Endometrium (tissue), 2 donors: ENCODE data around the gene NUTF2.
"Not testable (repeated sequence)": the region's sequence is repeated elsewhere in the genome, so short reads cannot be mapped to it uniquely, and the experiment has no call there.

Experiments used
- FAIRE-seq: peaks from 2 replicates; lab custom pipeline; 2012; peaks lifted over from hg19 to GRCh38; lab: Jason Lieb, UNC
- donor health status: control.
- donor health status: control.

NUTF2 gene

DNA sequence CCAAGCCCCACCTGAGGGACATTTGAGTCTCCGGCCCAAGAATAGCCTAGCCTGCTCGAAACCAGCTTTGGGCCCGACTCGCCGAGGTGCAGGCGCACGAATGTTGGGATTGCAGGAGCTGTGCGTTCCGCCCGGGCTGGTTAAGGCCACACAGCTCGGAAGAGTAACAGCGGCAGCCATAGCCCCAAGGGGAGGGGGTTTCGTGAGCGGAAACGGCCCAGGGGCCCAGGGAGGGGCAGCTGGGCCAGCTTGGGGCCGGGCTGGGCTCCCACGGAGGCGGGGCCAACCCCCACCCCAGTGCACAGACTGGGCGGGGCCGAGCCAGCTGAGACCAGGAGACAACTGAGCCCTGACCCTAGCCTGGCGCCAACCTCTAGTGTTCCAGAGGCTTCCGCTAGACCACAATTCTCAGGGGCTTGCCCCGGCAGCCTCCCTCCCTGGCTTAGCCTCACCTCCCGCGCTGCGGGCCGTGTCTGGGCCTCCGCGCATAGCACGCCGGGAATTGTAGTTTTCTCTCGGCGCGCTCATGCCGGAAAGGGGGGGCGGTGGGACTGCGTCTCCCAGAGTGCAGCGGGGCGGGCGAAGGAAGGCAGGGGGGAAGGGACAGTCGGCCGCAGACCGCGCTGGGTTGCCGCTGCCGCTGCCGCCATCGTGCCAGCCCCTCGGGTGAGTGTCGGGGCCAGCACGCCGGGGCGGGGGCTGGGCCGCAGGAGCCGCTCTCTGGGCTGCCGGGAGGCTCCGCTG lies at the start of gene NUTF2:
TSS of gene NUTF2 (plus strand) at position 614 of the 744 bp plus-strand sequence. CDS start 18,198 bp downstream, outside the sequence.
- FAIRE-seq, result peak; percentile 12

DNA sequence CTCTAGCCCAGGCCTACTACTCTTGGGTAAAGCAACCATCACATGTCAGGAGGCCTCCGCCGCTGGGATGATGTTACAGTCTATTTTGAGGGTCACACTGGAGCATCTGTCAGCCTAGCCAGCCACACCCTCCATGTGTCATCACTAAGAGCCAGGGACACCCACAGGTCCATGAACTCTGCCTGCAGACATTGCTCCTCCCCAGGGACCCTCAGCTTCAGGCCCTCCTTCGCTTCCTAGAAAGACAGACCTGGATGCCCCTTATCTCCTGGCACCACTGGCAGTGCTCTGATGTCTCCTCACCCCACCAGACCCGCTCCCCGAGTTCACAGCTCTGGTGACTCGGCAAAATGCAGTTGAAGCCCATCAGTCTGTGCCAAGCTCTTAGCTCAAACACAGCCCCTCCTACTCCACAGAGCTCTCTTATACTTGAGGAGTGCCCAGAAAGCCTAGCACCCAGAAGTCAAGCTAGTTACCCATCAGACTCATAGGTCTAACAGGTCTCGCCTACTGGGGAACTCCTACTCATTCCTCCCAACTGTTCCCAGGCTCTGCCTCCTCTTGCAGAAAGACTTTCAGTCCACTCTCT lies 46.3 kb upstream of the NUTF2 start:
- FAIRE-seq, result no peak

DNA sequence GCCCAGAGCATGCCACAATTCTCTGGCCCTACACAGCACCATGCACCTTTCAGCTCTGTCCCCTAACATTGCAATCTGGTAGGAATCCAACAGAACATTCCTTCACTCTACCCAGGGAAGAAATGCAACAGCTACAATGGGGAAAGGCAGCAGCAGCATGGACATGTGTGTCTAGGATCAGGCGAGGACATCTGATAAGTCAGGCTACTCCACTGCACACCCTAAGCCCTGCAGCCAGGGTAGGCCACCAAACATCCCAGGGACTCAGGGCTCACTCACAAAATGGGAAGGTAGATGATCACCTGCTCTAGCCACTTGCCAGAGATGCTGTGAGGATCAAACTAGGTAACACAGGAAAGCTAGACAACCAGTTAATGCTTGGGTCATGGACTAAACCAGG lies 45.5 kb upstream of the NUTF2 start:
- no peak for FAIRE-seq

DNA sequence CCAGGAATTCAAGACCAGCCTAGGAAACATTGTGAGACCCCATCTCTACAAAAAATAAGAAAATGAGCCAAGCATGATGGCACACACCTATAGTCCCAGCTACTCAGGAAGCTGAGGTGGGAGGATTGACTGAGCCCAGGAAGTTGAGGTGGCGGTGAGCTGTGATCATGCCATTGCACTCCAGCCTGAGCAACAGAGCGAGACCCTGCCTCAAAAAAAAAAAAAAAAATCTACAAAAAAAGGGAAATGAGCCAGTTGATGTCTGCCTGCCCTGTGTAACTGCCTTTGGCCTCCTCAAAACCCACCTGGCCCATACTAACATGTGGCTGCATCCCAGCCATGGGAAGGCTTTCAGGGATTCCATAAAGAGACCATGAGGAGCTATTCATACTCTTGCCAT lies 44.9 kb upstream of the NUTF2 start:
- FAIRE-seq, result no peak

DNA sequence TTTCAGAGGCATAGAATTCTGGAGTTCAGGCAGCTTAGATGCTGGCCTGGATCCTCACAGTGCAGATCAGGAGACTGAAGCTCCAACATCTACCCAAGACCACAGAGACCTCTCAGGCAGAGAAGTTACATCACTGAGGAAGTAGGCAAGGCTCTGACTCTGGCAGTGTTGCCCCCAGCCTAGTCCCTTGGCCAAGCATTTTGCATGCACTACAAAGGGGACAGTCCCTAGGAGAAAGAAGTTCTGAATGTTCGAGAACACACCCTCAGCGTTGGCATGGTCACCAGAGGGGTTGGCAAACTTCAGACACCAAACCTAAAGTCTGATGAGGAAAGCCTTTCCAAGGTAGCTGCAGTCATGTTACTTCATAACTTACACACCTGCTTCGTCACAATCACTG lies 42.8 kb upstream of the NUTF2 start:
- no peak for FAIRE-seq

DNA sequence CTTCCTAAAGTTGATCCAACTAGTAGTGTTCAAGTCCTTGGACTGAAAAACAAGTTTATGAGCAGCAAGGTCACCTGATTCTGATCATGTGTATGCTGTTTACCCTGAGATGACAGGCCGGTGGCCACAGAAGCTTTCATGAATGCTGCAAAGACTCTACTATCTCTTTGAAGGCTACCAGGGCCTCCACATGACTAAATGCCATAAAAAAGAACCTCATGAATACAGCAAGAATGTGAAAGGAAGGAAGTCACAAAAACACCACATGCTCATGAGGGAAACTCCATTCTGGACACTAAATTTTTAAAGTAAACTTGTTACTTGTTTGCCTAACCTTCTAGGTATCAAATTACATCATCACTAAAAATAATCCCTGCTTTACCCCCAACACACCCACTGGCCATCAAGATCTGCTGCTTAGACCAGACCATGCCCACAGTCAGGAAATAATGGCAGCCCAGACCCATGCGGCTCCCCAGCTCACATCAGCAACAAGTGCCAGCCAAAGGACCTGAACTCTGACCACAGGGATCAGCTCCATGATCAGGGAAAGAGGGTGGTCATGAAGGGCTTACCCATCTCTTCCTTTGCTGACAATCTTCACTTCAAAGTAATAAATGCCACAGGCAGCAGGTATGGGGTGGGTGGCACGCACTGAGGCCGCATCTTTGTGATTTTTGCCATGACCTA lies 41.7 kb upstream of the NUTF2 start:
- no peak for FAIRE-seq

DNA sequence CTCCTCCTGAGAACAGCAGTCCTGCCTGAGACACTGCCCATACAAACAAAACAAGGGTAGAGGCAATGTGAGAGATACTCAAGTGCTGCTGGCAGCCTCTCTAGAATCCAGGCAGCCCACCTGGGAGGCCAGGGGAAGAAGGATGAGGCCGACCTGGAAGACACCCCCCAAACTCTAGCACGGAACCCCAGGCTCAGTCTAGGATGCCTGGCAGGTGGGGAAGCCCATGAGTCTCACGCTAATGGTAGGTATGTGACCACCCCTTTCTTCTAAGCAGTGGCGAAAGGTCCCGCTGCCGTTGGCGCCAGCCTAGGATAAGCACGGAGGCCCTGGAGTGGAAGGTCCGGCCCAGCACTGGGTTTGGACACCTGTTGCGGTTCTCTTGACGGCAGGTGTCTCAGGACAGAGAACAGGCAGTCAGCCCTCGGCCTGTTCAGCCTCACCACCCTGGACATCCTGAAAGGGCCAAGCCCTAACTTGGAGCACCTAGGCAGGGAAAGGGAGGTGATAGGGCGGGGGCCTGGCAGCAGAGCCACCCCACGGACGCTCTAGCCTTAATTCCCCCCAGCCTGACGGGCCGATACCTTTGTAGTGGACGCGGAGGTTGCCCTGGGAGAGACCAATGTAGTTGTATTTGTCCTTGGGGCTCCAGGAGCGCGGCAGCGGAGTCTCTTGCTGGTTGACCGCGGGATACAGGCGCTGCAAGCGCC lies 40.9 kb upstream of the NUTF2 start:
- FAIRE-seq, result no peak

DNA sequence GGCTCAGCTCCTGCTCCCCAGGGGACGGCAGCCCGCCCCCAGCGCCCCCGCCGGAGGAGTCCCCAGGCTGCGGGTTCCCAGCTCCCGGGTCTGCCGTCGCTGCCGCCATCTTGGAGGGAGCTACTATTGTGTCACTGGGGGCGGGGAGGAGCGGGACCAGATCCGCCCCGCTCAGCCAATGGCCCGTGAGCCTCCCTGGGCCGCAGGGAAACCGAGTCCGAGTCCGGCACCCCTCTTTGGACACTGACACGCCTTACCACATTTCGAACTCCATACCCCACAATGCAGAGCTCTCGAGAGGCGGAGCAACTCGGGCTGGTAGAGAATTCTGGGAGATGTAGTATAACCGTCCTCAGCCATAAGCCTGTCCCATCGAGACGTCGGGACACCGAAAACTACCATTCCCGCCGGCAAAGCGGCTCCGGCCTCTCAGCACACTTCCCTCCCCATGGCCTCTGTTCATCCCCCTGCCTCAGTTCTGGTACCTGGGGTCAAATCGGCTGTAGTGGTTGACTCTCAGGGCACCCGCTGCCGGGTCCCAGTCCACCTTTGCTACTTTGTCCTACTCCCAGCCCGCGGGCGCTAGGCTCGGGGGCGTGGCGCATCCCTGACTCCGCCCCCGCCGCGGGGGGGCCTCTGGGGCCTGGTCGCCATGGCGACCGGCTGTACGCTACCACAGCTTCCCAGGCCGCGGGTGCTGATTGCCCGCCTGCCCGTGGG lies 40.1 kb upstream of the NUTF2 start, which contains the start of the genes RANBP10 and TSNAXIP1:
TSS of gene RANBP10 (minus strand) at position 133 of the 720 bp plus-strand sequence. CDS start at position 109, 24 bp downstream.
TSS of gene TSNAXIP1 (plus strand) at position 462 of the 720 bp plus-strand sequence. CDS start 261 bp downstream, outside the sequence.
- FAIRE-seq, result peak; percentile 98

DNA sequence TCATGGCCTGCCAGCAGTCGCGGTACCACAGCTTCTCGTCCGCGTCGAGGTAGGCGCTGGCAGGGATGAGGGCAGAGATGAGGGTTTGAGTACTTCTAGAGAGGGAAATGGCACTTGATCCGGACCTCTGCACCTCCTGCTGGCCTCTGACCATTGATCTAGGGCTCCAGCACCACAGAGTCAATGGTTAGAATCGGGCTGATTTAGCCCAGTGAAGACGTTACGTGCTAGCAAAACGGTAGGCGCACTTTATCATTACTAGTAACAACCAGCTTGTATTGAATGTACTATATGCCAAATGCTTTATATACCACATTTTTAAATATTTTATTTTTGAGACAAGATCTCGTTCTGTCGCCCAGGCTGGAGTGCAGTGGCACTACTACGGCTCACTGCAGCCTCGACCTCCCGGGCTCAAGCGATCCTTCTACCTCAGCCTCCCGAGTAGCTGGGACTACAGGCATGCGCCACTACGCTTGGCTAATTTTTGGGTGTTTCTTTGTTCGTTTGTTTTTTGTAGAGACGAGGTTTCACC lies 39.5 kb upstream of the NUTF2 start:
- no peak for FAIRE-seq

DNA sequence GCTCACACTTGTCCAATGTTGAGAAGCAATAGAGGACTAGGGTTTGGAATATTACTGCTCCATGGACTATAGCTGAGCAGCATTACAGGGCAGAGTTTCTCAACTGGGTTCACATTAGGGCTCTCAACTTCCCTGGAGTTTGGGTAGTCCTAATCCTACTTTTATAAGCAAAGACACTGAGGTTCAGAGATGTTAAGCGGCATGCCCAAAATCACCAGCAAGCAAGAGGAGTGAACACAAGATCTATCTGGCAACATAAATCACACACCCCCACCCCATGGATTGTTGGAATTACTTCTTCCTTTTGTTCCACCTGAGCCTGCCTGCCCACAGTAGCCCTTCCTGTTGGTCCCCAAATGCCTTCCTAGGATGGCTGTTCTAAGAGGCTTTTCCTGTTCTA lies 34.8 kb upstream of the NUTF2 start:
- no peak for FAIRE-seq

DNA sequence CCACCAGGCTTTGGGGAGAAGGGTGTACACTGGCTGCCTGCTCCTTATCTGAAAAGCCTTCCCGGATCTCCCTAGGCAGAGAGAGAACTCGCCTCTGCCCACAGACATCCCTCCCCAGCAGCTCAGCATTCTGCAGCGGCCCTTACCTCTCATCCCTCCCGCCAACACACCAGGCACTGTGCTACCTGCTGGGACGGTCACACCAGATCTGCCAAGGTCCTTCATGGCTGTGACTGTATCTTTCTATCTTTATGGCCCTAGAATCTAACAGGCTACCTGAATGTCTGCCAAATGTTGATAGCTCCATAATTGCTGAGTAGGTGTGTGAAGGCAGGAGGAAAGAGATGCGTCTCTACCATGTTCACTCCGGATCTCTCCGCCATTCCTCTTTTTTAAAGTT lies 32.2 kb upstream of the NUTF2 start:
- FAIRE-seq, result no peak

DNA sequence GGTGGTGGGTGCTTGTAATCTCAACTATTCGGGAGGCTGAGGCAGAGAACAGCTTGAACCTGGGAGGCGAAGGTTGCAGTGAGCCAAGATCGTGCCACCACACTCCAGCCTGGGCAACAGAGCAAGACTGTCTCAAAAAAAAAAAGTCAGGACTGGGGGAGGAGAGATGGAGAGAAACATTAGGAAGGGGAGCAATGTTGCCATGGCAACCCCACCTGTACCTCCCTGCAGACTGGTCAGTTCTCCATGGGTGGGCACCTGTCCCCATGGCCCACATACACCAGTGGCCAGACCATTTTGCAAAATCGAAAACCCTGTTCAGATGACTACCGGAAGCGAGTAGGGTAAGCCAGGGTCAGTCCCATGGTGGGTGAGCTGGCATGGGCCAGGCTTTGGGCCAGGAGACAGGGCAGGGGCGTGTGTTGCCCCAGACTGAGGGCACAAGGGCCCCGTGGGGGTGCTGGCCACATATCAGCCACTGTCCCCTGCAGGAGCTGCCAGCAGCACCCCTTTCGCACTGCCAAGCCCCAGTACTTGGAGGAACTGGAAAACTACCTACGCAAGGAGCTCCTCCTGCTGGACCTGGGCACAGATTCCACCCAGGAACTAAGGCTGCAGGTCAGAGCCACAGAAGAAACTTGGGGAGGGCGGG lies 26.0 kb upstream of the NUTF2 start:
- FAIRE-seq, result no peak

DNA sequence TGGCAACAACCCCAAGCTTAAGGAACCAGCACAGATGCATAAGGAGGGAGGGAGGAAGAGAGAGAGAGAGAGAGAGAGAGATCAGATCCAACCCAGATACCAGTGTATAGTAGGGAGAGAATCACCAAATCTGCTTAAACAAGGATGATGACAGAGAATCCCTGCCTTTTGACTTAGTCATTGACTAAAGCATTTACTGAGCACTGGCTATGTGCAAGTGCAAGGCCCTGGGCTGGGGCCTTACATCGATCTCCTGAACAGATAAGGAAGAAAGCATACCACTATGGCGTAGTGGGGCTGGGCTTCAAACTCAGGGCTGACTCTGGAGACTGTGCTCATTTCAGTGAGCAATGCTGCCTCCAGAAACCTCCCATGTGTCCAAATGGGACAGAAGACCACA lies 24.2 kb upstream of the NUTF2 start:
- FAIRE-seq, result no peak

DNA sequence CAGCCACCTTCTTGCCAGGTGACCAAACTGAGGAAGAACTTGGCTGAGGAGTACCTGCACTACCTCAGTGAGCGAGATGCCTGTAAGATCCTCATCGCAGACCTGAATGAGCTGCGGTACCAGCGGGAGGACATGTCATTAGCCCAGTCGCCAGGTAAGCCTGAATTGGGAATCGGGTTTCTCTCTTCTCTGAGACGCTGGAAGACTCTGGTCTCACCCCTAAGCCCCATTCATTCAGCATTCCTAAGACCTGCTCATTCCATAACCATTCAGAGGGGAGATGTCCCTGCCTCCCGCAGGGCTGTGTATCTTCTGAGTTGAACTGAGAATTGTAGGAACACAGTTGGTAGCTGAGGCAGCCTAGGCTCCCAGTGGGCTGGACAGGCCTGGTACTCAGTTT lies 21.6 kb upstream of the NUTF2 start:
- FAIRE-seq, result no peak

DNA sequence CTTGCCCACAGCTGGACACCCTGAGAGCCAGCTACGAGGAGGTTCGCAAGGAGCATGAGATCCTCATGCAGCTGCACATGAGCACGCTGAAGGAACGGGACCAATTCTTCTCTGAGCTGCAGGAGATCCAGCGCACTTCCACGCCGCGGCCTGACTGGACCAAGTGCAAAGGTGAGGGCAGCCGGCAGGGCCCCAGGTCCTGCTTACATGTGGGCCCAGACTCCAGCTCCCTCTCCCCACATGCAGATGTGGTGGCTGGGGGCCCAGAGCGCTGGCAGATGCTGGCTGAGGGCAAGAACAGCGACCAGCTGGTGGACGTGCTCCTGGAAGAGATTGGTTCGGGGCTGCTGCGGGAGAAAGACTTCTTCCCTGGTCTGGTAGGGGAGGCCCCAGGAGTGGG lies 20.8 kb upstream of the NUTF2 start:
- FAIRE-seq, result no peak

DNA sequence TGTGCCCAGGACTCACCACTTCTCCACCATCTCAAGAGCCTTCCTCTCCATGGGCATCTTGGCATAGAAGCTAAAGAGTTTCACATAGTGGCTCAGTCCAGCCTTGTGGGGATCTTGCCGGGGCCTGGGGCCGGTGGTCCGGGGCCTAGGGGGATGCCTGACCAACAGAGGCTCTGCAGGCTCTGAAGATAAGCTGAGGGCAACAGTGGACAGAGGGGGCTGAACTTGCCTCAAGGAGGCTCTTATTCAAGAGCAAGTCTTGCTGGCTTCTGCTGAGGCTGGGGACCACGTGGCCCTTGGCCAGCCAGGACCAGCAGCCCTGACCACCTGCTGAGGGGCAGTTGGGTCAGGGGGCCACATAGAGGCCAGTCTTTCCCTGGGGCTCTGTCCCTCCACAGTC lies 18.1 kb upstream of the NUTF2 start:
- no peak for FAIRE-seq

DNA sequence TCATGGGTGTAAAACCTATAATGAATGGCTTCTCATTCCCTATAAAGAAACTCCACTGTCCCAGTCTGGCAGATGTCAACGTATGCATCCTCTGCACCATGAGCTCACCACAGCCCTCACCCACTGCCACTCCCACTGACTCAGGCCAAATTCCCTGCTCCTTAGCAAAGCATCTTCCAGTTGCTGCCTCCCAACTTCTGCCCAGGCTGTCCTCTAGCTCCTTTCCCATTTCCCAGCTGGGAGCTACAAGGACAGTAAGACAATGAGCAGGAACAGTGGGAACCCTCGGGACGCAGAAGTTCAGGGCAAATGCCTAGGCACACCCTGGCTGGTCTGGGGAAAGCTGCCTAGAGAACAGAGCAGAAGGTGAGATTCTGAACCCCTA lies 13.7 kb upstream of the NUTF2 start:
- no peak for FAIRE-seq

DNA sequence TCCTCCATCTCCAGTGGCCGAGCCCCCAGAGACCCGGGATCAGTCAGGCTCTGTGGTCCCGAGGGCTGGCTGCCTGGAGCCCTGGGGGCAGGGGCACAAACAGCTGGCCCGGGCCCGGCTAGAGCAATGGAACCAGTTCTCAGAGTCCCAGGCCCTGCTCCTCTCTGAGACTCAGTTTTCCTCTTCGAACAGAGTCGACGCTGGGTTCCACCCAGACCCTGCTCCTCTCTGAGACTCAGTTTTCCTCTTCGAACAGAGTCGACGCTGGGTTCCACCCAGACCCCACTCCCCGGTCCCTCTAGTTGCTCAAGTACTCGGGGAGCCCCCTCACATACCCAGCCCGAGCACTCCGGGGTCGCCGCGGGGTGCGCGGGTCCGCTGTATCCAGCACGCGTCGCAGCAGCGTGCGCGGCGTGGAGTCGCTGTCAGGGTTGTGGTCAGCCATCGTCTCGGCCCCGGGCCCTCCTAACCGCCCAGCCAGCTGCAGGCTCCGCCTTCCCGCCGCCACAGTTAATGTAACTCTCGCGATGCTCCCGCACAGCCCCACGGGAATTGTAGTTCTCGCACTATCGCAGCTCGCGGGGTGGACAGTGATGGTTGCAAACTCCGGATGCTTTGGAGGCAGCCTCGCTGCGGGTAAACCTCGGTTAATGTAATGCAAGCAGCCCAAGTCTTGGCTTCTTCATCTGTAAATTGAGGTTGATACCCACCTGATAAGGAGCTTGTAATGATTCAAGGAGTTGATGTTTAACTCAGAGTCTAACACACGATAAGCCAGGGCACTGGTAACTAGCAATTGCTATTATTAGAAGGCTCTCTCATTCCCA lies 13.1 kb upstream of the NUTF2 start:
- FAIRE-seq, result no peak

DNA sequence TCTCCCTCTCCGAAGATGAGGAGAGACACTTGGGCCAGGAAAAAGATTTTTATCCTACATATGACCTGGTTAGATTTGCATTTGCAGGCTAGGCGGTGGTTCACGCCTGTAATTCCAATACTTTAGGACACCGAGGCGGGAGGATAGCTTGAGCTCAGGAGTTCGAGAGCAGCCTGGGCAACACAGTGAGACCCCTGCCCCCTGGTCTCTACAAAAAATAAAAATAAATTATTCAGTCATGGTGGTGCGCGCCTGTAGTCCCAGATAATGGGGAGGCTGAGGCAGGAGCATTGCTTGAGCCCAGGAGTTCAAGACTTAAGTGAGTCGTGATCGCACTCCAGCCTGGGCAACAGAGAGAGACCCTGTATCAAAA lies 12.5 kb upstream of the NUTF2 start:
- no peak for FAIRE-seq

DNA sequence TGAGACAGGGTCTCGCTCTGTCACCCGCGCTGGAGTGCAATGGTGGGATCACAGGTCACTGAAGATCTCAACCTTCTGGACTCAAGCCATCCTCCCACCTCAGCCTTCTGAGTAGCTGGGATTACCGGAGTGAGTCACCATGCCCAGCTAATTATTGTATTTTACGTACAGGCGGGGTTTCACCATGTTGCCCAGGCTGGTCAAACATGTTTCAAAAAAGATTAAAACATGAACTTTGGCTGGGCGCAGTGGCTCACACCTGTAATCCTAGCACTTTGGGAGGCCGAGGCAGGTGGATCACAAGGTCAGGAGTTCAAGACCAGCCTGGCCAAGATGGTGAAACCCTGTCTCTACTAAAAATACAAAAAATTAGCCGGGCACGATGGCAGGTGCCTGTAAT lies 9.5 kb upstream of the NUTF2 start:
- not testable (repeated sequence) for FAIRE-seq
